WTC11 (cell line): ENCODE measurements around the gene SPACDR.
"Not testable (repeated sequence)": the region's sequence is repeated elsewhere in the genome, so short reads cannot be mapped to it uniquely, and the experiment has no call there.

Source experiments
- CTCF ChIP-seq: fragments of 200-600 bp; IDR thresholded peaks from 2 replicates; pipeline ENCODE4 v1.8.0; 2022; ENCODE audit warnings: antibody characterized with exemption
- NFE2L1 ChIP-seq: sonication (generic); formaldehyde crosslinking; IDR thresholded peaks from 2 replicates; pipeline ENCODE4 v1.8.1; 2023; ENCODE audit warnings: missing genetic modification reagents
- ZBTB43 ChIP-seq: sonication (generic); formaldehyde crosslinking; IDR thresholded peaks from 2 replicates; pipeline ENCODE4 v1.8.1; 2023; ENCODE audit warnings: mild to moderate bottlenecking, missing genetic modification reagents

- not testable (repeated sequence) for TF ChIP-seq CTCF; NFE2L1 (CRISPR knock-in tag); ZBTB43 (CRISPR knock-in tag)
Observed at GRCh38 chr7:100500743-100501142, 36.7 kb upstream of the SPACDR start.
